Measurements from ENCODE around the gene SSC5D. TPM values are rescaled to one million over a fixed set of nuclear protein-coding genes. Genes with fewer than 3 reads are reported as not detected.

SSC5D gene
- total and polyA plus RNA-seq, 2 of the 4 experiments (the other 2 are of a cell fraction) = 1.4 to 19.1 TPM

GRCh38 chr19:55538132-55538531 lies 49.9 kb downstream of the SSC5D start:
- H4K5ac ChIP-seq (ENCODE audit: low read depth, low read length) = no peak overlapping the region
- H2BK120ac ChIP-seq (ENCODE audit: low read depth, low read length) = 0 out of 2 replicates have a peak overlapping the region, but pooled peaks have one; percentile 15
- H2BK20ac ChIP-seq (ENCODE audit: low read depth, low read length) = no peak overlapping the region
- in situ Hi-C loops (cut with MboI; ENCODE audit: low sequenced_read_pairs) = no loop called here
- H3K9ac ChIP-seq (ENCODE audit: low read depth, low read length) = no peak overlapping the region
- no peak overlapping the region for H2BK5ac ChIP-seq (ENCODE audit: low read depth, low read length, poor library complexity, severe bottlenecking)
- WGBS, 2 experiments (ENCODE audit: extremely low coverage in 2 of 2, insufficient read length in 1 of 2) = 79% methylated on average over 2 of the region's 5 CpGs; no CpG with 5 or more reads in 1 of the 2 experiments
- H3K23ac ChIP-seq (ENCODE audit: low read depth, low read length) = no peak overlapping the region
- H3K4me1 ChIP-seq (ENCODE audit: control insufficient read depth, insufficient read depth, low read length) = no peaks in the 10 kb centered on the region; the same call in 1 of the 2 replicates
- no peak overlapping the region for H2BK15ac ChIP-seq (ENCODE audit: low read depth, low read length)
- no peak overlapping the region for H3K18ac ChIP-seq (ENCODE audit: low read depth, low read length)
- no peaks in the 10 kb centered on the region for H4K20me1 ChIP-seq (ENCODE audit: insufficient read depth, low read length)
- H3K4ac ChIP-seq (ENCODE audit: low read depth, low read length) = peak overlapping the region; percentile 22; the same call in 1 of the 2 replicates
- DNase-seq (no peak), ATAC-seq (ENCODE audit: low read depth) (no peak)
- no peaks in the 10 kb centered on the region; the same call in 1 of the 2 replicates for H3K9me3 ChIP-seq (ENCODE audit: control insufficient read depth, insufficient read depth, low read length)
- dilution Hi-C loops (cut with HindIII; ENCODE audit: low sequenced_read_pairs, unreplicated experiment) = no loop called here
- CTCF ChIA-PET = no interaction called here
- H2AK9ac ChIP-seq (replicated peaks; ENCODE audit: low read depth, low read length, poor library complexity) = no peak overlapping the region
- POLR2A ChIA-PET (ENCODE audit: unreplicated experiment) = no interaction called here
- H3K56ac ChIP-seq (ENCODE audit: extremely low read depth, insufficient read depth, low read length) = no peak overlapping the region
- no peak overlapping the region for H3K14ac ChIP-seq (replicated peaks; ENCODE audit: low read depth, low read length)
- H4K8ac ChIP-seq (ENCODE audit: low read depth in 2 of 2, low read length in 2 of 2) = 0 out of 4 replicates have a peak overlapping the region, but pooled peaks of 1 of the 2 experiments have one; percentile 10
- 0 out of 2 replicates have a peak, but pooled peaks cover 2% of the 10 kb centered on the region for H3K9me1 ChIP-seq (ENCODE audit: insufficient read depth, low read length)
- H3K4me2 ChIP-seq (ENCODE audit: low read depth, low read length) = no peak overlapping the region
- no peak overlapping the region for H2AK5ac ChIP-seq (ENCODE audit: low read depth, low read length)
- no peaks in the 10 kb centered on the region for H3K79me1 ChIP-seq (ENCODE audit: low read depth in 1 of 2, low read length in 2 of 2)
- no peaks in the 10 kb centered on the region for H3K36me3 ChIP-seq (ENCODE audit: control insufficient read depth, insufficient read depth, low read length)
- intact Hi-C loops (cut with micrococcal nuclease) = no loop called here
- H4K91ac ChIP-seq (ENCODE audit: insufficient read depth, low read depth, low read length) = no peak overlapping the region
- no peaks in the 10 kb centered on the region; the same call in 1 of the 2 replicates for H3K27me3 ChIP-seq (ENCODE audit: control insufficient read depth, insufficient read depth, low read length)
- no peak for TF ChIP-seq MAFK (IDR thresholded peaks at IDR 0.05; ENCODE audit: low read depth, low read length)
- TF ChIP-seq RAD21 (IDR thresholded peaks at IDR 0.05; ENCODE audit: low read length) = no peak
- no peak for TF ChIP-seq SMC3 (IDR thresholded peaks at IDR 0.05; ENCODE audit: low read depth, low read length)
- no peak for TF ChIP-seq USF2 (IDR thresholded peaks at IDR 0.05; ENCODE audit: low read depth, low read length)
- TF ChIP-seq NFE2L2 (IDR thresholded peaks at IDR 0.05; ENCODE audit: low read depth, low read length) = no peak
- H3K27ac ChIP-seq (ENCODE audit: insufficient read depth, low read length) = no peak overlapping the region
- H3K4me3 ChIP-seq (ENCODE audit: insufficient read depth, low read depth, low read length) = no peak overlapping the region
- no TSS peak for BruUV-seq (replicated peaks)
- H2AFZ ChIP-seq (replicated peaks; ENCODE audit: low read length, poor library complexity) = no peak overlapping the region

Data from IMR-90 (cell line).